ENCODE results near the gene PRDX6. TPM values are rescaled to one million over a fixed set of nuclear protein-coding genes. Genes with fewer than 3 reads are reported as not detected.

The PRDX6 gene
- total and polyA plus RNA-seq, 2 donors (not counting 3 experiments of a cell fraction or from before 2014, with no cell fraction given), result 145 to 288 TPM

DNA sequence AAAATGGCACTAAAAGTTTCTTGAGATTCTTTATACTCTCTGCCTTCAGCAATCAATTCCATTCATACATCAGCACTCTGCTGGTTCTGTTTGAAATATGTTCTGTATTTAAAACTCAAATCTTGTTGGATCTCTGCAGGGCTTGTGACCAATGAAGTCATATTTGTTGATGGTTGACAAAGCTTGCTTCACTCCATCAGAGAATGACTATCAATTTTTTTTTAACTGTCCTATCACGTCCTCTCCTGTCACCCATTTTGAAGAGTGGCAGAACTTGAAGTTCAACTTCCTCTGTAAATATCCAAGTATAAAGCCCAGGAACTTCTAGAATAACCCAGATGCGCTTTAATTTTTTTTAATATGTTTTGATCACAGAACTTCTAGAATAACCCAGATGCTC is 10.9 kb downstream of the PRDX6 start:
- FAIRE-seq (no peak), DNase-seq (ENCODE audit: low read depth, low spot score) (no peak)
- POLR2A ChIA-PET, result no interaction called here
- Histone ChIP-seq H3K27me3 (ENCODE audit: control insufficient read depth in 2 of 2, insufficient read depth in 2 of 2, low read length in 2 of 2) (no peaks in the 10 kb centered on the region), H3K4me1 (ENCODE audit: control insufficient read depth, extremely low read depth, insufficient read depth, low read length) (no peaks in the 10 kb centered on the region), H3K36me3 (ENCODE audit: control insufficient read depth in 2 of 2, extremely low read depth in 1 of 2, insufficient read depth in 2 of 2, low read length in 2 of 2) (peaks cover 21 to 37% of the 10 kb centered on the region in 2 experiments), H2AFZ (ENCODE audit: low read depth, low read length) (no peak overlapping the region), H3K9ac (replicated peaks; ENCODE audit: extremely low read depth, insufficient read depth, low read length) (no peak overlapping the region), H3K9me1 (replicated peaks; ENCODE audit: control insufficient read depth, extremely low read depth, insufficient read depth, low read length) (no peaks in the 10 kb centered on the region), H3K4me3 (replicated peaks in 1 of 3; ENCODE audit: insufficient read depth in 1 of 3, low read depth in 1 of 3, low read length in 3 of 3) (no peak overlapping the region), H4K20me1 (replicated peaks; ENCODE audit: control insufficient read depth, extremely low read depth, insufficient read depth, low read length) (no peaks in the 10 kb centered on the region), H3K79me2 (ENCODE audit: control insufficient read depth, insufficient read depth, low read length) (no peaks in the 10 kb centered on the region), H3K4me2 (ENCODE audit: insufficient read depth, low read length) (no peak overlapping the region), H3K27ac (ENCODE audit: insufficient read depth, low read depth, low read length) (no peak overlapping the region), H3K9me3 (replicated peaks; ENCODE audit: control insufficient read depth, insufficient read depth, low read length) (no peaks in the 10 kb centered on the region)
- CTCF ChIA-PET, result no interaction called here
- no TSS peak for BruUV-seq (replicated peaks)
- dilution Hi-C loops (cut with MboI; ENCODE audit: extremely low pct_ligation_motif_present, low sequenced_read_pairs) (no loop called here), intact Hi-C loops (cut with micrococcal nuclease) (no loop called here)
- TF ChIP-seq, protein P1, sequence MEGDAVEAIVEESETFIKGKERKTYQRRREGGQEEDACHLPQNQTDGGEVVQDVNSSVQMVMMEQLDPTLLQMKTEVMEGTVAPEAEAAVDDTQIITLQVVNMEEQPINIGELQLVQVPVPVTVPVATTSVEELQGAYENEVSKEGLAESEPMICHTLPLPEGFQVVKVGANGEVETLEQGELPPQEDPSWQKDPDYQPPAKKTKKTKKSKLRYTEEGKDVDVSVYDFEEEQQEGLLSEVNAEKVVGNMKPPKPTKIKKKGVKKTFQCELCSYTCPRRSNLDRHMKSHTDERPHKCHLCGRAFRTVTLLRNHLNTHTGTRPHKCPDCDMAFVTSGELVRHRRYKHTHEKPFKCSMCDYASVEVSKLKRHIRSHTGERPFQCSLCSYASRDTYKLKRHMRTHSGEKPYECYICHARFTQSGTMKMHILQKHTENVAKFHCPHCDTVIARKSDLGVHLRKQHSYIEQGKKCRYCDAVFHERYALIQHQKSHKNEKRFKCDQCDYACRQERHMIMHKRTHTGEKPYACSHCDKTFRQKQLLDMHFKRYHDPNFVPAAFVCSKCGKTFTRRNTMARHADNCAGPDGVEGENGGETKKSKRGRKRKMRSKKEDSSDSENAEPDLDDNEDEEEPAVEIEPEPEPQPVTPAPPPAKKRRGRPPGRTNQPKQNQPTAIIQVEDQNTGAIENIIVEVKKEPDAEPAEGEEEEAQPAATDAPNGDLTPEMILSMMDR (IDR thresholded peaks at IDR 0.05; ENCODE audit: extremely low read depth in 1 of 2, insufficient read depth in 1 of 2, low read depth in 1 of 2, low read length in 2 of 2), result no peak
- TF ChIP-seq EZH2 (IDR thresholded peaks at IDR 0.05; ENCODE audit: borderline replicate concordance, low read depth, low read length, severe bottlenecking) (no peak), FOS (IDR thresholded peaks at IDR 0.05; ENCODE audit: borderline replicate concordance, insufficient read depth, low read length) (no peak), GATA2 (IDR thresholded peaks at IDR 0.05; ENCODE audit: insufficient read depth, insufficient read length, low read depth, low read length) (no peak), POLR2A (IDR thresholded peaks at IDR 0.05; ENCODE audit: low read depth, low read length) (no peak), POLR2AphosphoS5 (IDR thresholded peaks at IDR 0.05; ENCODE audit: insufficient read depth, low read depth, low read length) (no peak)
- TF ChIP-seq, protein P2, sequence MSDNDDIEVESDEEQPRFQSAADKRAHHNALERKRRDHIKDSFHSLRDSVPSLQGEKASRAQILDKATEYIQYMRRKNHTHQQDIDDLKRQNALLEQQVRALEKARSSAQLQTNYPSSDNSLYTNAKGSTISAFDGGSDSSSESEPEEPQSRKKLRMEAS (IDR thresholded peaks at IDR 0.05; ENCODE audit: insufficient read depth, insufficient read length), result no peak
